ENCODE results near the gene PRR23A.

PRR23A gene

DNA sequence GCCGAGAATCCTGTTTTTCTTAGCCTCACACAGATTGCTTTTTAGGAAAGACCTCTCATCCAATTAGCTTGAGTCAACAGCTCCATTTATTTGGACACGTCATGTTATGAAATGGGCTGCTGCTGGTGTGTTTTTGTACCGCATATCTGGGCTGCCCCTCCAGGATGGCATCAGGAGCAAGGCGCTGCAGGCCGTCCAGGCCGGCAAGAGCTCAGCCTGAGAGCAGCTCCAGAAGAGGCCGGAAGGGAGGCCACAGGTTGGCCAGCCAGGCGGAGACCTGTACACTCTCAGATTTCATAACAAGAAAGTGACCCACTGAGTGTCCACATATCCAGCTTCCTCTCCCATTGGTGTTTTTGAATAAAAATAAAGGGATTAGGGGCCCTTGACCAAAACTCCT is 30.7 kb downstream of the PRR23A start:
- DNase-seq (ENCODE audit: low spot score): no peak
- TF ChIP-seq CTCF (IDR thresholded peaks at IDR 0.05; ENCODE audit: extremely low read depth, insufficient read depth, missing control alignments): no peak
- in situ Hi-C loops (cut with MboI; ENCODE audit: low pct_unique_long_range_greater_than_20kb, low sequenced_read_pairs, unreplicated experiment): no loop called here

GRCh38 chr3:138974462-138974861 is 31.6 kb downstream of the PRR23A start:
- in situ Hi-C loops (cut with MboI; ENCODE audit: low pct_unique_long_range_greater_than_20kb, low sequenced_read_pairs, unreplicated experiment): no loop called here
- no peak for TF ChIP-seq CTCF (IDR thresholded peaks at IDR 0.05; ENCODE audit: extremely low read depth, insufficient read depth, missing control alignments)
- DNase-seq (ENCODE audit: low spot score): no peak

- in situ Hi-C loops (cut with MboI; ENCODE audit: low pct_unique_long_range_greater_than_20kb, low sequenced_read_pairs, unreplicated experiment): no loop called here
- no peak for TF ChIP-seq CTCF (IDR thresholded peaks at IDR 0.05; ENCODE audit: extremely low read depth, insufficient read depth, missing control alignments)
- no peak for DNase-seq (ENCODE audit: low spot score)
Observed at GRCh38 chr3:138972941-138973340, 33.1 kb downstream of the PRR23A start.

DNA sequence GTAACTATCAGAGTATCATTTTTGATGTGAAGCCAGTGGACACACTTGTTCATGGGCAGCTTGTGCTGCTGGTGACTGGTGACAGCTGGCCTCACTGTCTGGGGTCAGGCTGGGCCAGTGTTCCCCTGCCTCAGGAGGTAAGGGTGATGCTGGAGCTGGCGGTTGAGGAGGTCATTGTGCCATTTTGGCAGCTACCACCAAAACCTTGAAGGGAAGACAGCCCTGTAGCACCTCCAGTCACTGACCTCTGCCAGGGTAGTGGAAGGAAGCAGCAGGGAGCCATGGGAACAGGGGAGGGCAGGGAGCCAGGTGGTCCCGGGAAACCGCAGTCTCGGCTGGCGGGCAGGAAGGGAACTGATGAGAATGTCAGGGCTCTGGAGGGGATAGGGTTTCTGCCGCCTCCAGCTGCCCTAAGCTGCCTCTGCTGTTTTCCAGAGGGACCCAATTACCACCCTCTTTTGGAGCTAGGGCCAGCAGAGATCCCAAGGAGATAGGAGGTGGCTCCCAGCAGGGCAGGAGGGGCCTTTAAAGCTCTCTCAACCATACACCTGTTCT is 34.2 kb downstream of the PRR23A start:
- DNase-seq (ENCODE audit: low spot score): no peak
- TF ChIP-seq CTCF (IDR thresholded peaks at IDR 0.05; ENCODE audit: extremely low read depth, insufficient read depth, missing control alignments): no peak
- in situ Hi-C loops (cut with MboI; ENCODE audit: low pct_unique_long_range_greater_than_20kb, low sequenced_read_pairs, unreplicated experiment): no loop called here

DNA sequence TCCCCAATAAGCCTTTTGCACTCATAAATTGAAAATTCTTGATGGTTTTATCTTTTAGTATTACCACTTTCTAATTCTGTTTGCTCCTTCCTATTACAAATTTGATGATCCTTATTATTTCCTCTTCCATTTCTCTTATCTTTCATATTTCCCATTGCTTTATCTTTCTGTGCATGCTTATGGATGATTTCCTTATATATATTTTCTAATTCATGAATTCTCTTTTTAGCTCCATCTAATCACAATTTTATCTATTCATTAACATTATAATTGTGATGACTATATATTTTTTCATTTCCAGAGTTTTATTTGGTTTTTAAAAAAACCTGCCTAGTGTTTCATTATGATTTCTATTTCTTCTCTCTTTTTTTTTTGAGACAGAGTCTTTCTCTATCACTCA is 41.1 kb downstream of the PRR23A start:
- in situ Hi-C loops (cut with MboI; ENCODE audit: low pct_unique_long_range_greater_than_20kb, low sequenced_read_pairs, unreplicated experiment): no loop called here
- no peak for DNase-seq (ENCODE audit: low spot score)
- TF ChIP-seq CTCF (IDR thresholded peaks at IDR 0.05; ENCODE audit: extremely low read depth, insufficient read depth, missing control alignments): no peak

- DNase-seq (ENCODE audit: low spot score): no peak
- in situ Hi-C loops (cut with MboI; ENCODE audit: low pct_unique_long_range_greater_than_20kb, low sequenced_read_pairs, unreplicated experiment): no loop called here
- no peak for TF ChIP-seq CTCF (IDR thresholded peaks at IDR 0.05; ENCODE audit: extremely low read depth, insufficient read depth, missing control alignments)
Observed at GRCh38 chr3:138964264-138964663, 41.8 kb downstream of the PRR23A start.
